Measurements from ENCODE around the gene CLEC19A. TPM values are rescaled to one million over a fixed set of nuclear protein-coding genes. Genes with fewer than 3 reads are reported as not detected.
"Not testable (repeated sequence)": the region's sequence is repeated elsewhere in the genome, so short reads cannot be mapped to it uniquely, and the experiment has no call there.

CLEC19A gene
- total RNA-seq, 1 experiment from 2014 or later, result not detected

GRCh38 chr16:19286827-19287226, 1.3 kb downstream of the CLEC19A start:
- no peak for DNase-seq (ENCODE audit: low read depth)

- DNase-seq (ENCODE audit: low read depth), result no peak
Observed at GRCh38 chr16:19287241-19287640, 1.7 kb downstream of the CLEC19A start.

- no peak for DNase-seq (ENCODE audit: low read depth)
Observed at GRCh38 chr16:19288872-19289799, 3.6 kb downstream of the CLEC19A start.

- DNase-seq (ENCODE audit: low read depth), result no peak
Observed at GRCh38 chr16:19289811-19290485, 4.4 kb downstream of the CLEC19A start.

GRCh38 chr16:19290860-19291259, 5.3 kb downstream of the CLEC19A start:
- DNase-seq (ENCODE audit: low read depth), result no peak

- DNase-seq (ENCODE audit: low read depth), result peak; percentile 55
Observed at GRCh38 chr16:19291475-19291874, 5.9 kb downstream of the CLEC19A start.

- DNase-seq (ENCODE audit: low read depth), result no peak
Observed at GRCh38 chr16:19292186-19292585, 6.7 kb downstream of the CLEC19A start.

GRCh38 chr16:19294156-19294649, 8.7 kb downstream of the CLEC19A start:
- DNase-seq (ENCODE audit: low read depth), result peak; percentile 4

GRCh38 chr16:19295393-19295792, 9.9 kb downstream of the CLEC19A start:
- DNase-seq (ENCODE audit: low read depth), result no peak

GRCh38 chr16:19297454-19297853, 11.9 kb downstream of the CLEC19A start:
- no peak for DNase-seq (ENCODE audit: low read depth)

- no peak for DNase-seq (ENCODE audit: low read depth)
Observed at GRCh38 chr16:19299565-19299964, 14.0 kb downstream of the CLEC19A start.

GRCh38 chr16:19301931-19302330, 16.4 kb downstream of the CLEC19A start:
- no peak for DNase-seq (ENCODE audit: low read depth)

GRCh38 chr16:19304750-19305149, 19.2 kb downstream of the CLEC19A start:
- DNase-seq (ENCODE audit: low read depth), result peak; percentile 31

GRCh38 chr16:19305443-19305842, 19.9 kb downstream of the CLEC19A start:
- DNase-seq (ENCODE audit: low read depth), result no peak

- DNase-seq (ENCODE audit: low read depth), result peak; percentile 26
Observed at GRCh38 chr16:19307587-19308241, 22.2 kb downstream of the CLEC19A start.

- DNase-seq (ENCODE audit: low read depth), result no peak
Observed at GRCh38 chr16:19308392-19308791, 22.9 kb downstream of the CLEC19A start.

GRCh38 chr16:19309178-19309577, 23.6 kb downstream of the CLEC19A start:
- no peak for DNase-seq (ENCODE audit: low read depth)

- DNase-seq (ENCODE audit: low read depth), result no peak
Observed at GRCh38 chr16:19314718-19315425, 29.3 kb downstream of the CLEC19A start.

- DNase-seq (ENCODE audit: low read depth), result no peak
Observed at GRCh38 chr16:19315889-19316433, 30.4 kb downstream of the CLEC19A start.

GRCh38 chr16:19316846-19317245, 31.3 kb downstream of the CLEC19A start:
- no peak for DNase-seq (ENCODE audit: low read depth)

GRCh38 chr16:19321186-19321585, 35.7 kb downstream of the CLEC19A start:
- DNase-seq (ENCODE audit: low read depth), result not testable (repeated sequence)

All from RPMI7951 (cell line).